ENCODE data around the gene KIF21B.

Gene KIF21B

DNA sequence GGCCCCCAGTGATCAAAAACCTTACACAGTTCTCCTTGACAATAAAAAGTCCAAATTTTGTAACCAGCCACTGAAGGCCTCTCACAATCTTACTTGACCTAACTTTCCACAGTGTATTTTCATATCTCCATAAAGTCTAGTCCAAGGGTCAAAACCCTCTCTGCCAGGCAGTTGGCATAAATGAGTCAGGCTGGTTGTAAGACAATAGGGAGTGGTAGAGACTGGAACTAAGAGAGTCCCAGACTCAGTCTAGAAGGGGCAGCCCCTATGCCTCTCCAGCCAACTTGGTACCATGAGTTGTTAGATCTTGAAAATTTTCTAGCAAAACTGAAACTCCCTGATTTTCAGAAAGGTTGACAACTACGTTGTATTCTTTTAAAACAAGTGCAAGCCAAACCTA, 21.0 kb downstream of the KIF21B start:
- in situ Hi-C loops (cut with HindIII; ENCODE audit: low sequenced_read_pairs) = no loop called here

DNA sequence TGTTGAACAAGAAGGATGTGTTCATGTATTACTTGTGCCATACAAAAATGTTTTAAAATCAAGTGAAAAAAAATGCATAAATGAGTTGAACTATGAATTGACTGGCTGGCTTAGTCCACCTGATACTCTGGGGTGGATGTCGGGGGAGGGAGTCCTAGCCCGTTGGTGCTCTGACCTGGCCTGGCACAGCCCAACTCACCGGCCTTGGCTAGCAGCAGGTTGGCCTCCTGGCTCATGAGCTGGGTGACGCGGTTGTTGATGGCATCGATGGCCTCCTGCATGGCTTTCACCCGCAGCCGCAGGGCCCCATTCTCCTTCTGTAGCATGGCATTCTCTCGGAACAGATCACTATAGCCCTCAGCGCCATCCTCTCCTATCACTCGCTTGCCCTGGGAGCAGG, 21.6 kb downstream of the KIF21B start:
- in situ Hi-C loops (cut with HindIII; ENCODE audit: low sequenced_read_pairs) = no loop called here

DNA sequence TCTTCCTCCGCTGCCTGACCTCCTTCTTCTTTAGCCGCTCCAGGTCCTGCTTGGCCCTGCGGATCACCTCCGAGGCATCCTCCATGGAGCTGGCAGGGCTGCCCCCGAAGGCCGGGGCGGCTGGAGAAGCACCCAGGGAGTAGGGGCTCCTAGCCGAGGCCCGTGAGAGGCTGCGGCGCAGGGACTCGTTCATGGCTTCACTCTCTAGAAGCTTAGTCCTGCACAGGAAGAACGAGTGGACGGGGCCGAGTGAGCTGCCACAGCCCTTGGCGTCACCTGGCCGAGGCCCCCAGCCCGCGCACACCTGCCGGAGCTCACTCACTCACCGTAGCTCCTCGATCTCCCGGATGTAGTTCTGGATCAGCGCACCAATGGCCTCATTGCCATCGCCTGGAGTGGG, 23.1 kb downstream of the KIF21B start:
- in situ Hi-C loops (cut with HindIII; ENCODE audit: low sequenced_read_pairs) = no loop called here

DNA sequence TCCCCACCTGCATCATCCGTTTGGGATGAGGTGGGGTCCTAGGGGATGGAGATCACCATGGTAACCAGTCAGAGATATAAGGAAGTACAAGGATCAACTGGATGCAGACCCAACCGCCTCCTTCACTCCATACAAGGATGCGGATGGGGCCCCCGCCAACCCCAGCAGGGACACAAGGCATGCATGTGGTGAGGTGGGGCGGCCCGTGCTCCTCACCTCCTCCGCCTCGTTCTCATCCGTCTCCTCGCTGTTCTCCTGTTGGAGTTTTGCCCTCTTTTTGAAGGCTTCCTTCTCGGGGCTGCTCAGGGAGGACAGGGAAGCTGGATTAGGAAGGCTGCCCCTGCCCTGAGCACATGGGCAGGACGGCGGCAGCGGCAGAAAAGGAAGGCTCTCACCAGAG, 23.8 kb downstream of the KIF21B start:
- in situ Hi-C loops (cut with HindIII; ENCODE audit: low sequenced_read_pairs) = no loop called here

DNA sequence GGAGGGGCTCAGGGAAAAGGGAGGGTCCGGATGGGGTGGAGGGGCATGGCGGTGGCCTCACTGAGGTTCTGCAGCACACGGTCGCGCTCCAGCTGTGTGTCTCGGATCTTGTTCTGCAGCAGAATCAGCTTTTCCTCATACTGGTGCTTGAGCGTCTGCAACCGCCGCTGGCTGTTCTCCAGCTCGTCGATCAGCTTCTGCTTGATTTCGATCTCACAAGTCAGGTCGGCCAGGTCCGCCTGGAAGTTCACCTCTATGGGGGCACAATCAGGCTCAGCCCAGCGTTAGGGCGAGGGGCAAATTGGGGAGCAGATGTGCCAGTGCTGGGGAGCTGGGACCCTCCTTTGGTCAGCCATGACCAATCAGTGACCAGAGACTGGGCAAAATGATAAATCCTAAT, 25.2 kb downstream of the KIF21B start:
- in situ Hi-C loops (cut with HindIII; ENCODE audit: low sequenced_read_pairs) = no loop called here

DNA sequence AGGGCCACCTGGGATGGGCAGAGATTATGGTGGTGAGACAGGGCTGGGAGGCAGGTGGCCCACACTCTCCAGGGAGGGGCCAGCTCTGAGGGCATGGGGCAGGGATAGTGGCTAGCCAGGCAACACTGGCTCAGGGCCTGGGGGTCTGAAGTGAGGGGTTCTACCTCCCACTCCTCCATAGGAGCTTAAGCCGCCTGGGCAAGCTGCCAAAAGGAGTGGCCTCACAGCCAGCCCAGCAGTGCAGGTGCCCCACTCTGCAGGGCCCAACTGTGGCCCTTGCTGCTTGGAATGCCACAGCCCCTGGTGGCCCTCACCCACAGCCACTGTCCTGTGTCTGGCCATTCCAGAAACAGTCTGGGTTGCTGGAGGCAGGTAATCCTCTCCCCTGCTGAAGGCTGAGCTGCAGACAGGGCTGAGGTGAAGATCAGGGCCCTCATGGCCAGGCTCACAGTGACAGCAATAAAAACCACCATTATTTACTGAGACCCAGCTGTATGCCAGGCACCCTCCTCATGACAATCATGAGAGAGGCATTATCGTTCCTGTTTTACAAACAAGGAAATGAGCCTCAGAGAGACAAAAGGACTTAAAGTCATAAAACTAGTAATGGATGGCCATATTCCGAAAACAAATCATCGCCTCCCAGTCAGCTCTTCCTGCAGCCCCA, 31.0 kb downstream of the KIF21B start:
- in situ Hi-C loops (cut with HindIII; ENCODE audit: low sequenced_read_pairs) = no loop called here

DNA sequence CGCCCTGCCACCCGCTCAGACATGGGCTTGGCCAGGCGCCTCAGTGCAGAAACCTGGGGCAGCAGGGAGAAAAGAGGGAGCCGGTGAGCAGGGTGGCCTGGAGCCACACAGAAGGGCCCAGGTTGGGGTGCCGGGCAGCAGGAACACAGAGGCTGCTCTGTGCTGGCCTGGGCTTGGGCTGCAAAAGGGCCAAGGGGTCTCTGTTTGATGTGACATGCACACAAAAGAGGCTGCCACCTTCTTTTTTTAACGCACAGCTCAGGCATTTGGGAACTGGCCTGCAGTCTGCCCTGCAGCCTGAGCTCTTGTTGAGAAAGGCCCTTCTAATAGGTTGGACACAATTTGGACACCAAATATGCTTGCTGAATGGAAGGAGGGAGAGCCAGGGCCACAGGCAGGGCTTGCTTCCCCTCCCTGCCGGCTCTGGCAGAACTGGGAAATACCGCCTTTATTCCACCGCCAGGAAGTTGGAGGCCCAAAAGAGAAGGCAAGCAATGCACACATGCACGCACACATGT, 32.4 kb downstream of the KIF21B start:
- in situ Hi-C loops (cut with HindIII; ENCODE audit: low sequenced_read_pairs) = no loop called here

DNA sequence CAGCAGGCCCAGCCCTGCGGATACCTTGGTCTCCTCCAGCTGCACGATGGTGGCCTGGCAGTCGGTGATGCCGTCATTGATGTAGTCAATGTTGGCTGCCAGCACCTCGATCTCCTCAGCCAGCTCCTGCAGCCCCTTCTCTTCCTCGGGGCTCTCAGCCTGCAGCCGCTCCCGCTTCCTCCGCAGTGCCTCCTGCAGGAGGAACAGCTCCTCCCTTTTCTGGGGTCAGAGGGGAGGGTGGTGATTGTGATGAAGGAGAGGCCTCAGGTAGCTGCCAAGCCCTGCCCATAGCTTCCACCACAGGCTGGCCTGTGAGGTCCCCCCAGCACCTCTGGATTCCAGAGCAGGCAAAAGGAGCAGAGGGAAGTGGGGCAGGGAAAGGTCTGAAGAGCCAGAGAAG, 33.4 kb downstream of the KIF21B start:
- in situ Hi-C loops (cut with HindIII; ENCODE audit: low sequenced_read_pairs) = no loop called here

DNA sequence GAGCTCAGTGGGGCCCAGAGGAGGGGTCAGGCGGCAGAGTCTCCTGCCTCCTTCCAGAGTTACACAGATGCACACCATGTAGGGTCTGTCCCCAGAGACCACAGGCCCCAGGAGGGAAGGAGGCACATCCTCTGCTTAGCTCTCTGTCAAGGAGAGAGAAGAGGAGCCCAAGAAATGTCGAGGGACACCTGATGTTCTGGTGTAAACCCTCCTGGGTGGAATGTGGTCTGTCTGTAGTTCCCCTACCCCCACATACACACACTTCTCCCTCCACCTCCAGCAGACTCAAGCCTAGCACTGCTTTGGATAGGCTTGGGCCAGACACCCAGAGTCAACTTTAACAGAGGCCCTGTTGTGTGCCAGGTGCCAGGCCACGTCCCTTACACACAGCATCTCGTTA, 34.2 kb downstream of the KIF21B start:
- in situ Hi-C loops (cut with HindIII; ENCODE audit: low sequenced_read_pairs) = no loop called here

DNA sequence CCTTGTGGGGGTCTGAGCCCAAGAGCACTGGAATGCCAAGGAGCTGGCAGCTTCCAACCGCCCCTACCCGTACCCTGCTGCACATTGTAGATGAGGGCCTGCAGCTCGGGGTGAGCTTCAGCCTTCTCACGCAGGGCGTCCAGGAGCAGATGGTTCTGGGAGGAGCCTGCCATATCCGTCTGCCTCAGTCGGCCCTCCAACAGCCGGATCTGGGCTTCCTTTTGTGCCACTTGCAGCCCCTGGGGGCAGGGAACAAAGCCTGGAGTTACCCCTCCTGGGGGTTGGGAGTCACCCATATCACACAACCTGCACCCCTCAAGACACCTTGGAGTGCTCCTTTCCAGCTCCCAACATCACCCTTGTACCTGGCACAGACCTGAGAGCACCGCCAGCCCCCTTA, 34.8 kb downstream of the KIF21B start:
- in situ Hi-C loops (cut with HindIII; ENCODE audit: low sequenced_read_pairs) = no loop called here

DNA sequence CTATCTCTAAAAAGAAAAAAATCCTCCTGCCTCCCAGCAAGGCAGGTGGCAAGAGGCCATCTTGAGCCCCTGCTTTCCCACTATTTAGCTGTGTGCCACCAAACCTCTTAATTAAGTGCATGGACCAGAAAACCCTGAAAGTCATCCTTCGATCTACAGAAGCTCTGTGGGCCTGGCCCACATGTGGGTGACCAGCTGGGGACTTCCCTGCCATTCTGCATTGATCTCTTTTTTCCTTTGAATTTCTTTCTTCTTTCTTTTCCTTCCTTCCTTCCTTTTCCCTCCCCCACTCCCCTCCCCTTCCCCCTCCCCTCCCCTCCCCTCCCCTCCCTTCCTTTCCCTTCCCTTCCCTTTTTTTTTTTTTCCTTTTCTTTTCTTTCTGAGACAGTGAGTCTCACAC, 38.0 kb downstream of the KIF21B start:
- in situ Hi-C loops (cut with HindIII; ENCODE audit: low sequenced_read_pairs) = no loop called here

DNA sequence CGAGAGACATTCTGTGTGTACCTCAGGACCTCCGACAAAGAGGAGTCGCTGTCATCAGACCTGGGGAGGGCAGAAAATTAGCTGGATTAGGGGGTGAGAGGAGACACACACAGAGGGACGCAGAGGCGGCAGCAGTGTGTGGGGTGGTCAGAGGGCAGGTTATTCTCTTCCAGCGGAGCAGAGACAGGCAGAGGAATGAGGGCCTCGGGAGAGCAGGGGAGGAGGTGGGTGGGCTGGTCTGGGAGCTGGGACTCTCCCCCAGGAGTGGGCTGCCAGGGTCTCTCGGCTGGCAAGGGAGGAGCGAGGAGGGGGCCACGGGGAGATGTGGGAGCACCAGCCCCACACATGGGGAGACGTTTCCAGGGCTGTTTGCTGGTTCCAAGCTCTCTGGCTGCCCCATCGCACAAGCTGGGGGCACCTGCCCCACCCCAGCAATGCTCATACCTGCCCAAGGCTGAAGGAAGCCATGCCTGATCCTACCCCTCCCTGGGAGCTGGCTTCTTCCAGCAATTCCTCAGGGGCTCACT, 40.4 kb downstream of the KIF21B start:
- in situ Hi-C loops (cut with HindIII; ENCODE audit: low sequenced_read_pairs) = no loop called here

DNA sequence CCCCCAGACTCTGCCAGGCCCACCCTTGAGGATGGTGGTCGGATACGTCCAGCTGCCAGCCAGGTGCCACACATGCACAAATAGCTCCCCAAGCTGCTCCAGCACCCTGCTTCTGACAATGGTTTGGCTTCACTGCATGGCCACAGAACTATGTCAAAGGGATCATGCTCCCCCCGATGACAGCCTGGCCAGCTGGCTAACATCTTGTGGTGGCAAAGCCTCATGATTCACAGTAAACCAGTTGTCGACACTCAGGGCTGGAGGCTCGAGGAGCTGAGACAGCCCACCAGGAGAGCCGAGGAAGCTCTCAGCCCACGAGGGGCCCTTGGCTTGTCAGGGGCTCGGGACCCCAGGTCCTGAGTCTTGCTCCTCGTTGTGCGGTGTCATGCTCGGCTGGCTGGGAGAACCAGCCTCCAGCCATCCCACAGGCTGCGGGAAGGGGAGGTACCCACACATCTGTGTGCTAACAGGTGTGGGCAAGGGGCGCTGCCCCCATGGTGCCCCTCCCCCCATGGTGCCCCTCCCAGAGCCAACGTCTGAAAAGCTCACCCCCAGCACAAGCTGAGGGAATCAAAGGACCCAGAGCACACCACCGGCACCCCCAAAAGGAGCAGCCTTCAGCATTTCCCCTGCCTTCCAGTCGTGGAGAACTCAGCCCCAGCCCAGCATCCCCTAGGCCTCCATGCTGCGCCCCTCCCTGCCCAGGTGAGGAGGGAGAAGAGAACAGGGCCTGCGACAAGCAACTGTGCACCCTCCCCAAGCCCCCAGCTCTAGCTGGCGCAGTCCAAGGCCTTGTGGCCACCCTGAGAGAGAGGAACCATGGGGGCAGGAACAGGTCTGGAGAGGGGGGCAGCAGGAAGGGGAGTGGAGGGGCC, 41.2 kb downstream of the KIF21B start:
- in situ Hi-C loops (cut with HindIII; ENCODE audit: low sequenced_read_pairs) = no loop called here

DNA sequence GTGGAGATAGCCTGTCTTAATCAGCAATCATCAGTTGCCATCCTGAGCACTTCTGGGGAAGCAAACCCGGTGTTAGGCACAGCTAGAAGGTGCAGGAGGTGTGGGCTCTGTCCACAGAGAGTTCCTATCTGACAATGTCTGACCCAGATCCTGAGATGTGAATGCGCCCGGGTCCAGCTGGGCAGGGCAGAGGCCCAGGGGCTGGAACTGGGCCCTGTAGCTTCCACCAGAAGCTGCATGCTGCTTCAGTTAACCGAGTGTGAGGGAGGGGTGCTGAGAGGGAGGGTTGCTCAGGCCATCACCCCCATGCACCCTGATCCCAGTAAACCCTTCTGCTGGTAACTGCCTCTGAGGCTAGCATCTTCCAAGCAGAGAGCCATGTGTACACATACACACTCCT, 42.2 kb downstream of the KIF21B start:
- in situ Hi-C loops (cut with HindIII; ENCODE audit: low sequenced_read_pairs) = no loop called here

DNA sequence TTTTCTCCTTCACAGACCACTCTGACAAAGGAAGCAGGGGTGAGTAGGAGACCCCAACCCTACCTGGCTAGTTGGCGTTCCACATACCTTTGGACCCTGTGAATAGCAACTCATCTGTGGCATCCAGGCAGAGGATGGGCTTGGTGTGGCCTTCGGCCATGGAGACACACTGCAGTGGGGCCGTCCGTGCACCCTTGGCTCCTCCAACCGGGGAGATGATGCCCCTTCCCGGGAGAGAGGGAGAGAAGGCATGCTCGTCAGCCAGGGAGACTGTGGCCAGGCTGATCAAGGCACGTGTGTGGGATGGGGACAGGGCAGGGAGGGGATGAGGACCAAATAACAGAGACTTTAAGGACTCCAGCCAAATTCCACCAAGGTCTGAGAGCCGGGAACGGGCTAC, 42.6 kb downstream of the KIF21B start:
- in situ Hi-C loops (cut with HindIII; ENCODE audit: low sequenced_read_pairs) = no loop called here

DNA sequence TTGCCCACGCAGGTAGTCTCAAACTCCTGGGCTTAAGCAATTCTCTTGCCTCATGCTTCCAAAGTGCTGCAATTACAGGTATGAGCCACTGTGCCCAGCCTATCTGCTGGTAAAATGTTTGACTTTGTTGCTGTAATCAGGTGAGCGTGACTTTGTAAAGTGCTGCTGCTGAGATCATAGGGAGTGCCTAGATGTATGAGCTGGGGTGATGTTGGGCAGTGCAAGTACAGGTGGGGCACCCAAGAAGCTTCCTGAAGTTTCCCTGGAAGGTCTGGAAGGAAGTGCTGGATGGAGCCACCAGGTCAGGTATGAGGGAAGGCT, 43.1 kb downstream of the KIF21B start:
- in situ Hi-C loops (cut with HindIII; ENCODE audit: low sequenced_read_pairs) = no loop called here

DNA sequence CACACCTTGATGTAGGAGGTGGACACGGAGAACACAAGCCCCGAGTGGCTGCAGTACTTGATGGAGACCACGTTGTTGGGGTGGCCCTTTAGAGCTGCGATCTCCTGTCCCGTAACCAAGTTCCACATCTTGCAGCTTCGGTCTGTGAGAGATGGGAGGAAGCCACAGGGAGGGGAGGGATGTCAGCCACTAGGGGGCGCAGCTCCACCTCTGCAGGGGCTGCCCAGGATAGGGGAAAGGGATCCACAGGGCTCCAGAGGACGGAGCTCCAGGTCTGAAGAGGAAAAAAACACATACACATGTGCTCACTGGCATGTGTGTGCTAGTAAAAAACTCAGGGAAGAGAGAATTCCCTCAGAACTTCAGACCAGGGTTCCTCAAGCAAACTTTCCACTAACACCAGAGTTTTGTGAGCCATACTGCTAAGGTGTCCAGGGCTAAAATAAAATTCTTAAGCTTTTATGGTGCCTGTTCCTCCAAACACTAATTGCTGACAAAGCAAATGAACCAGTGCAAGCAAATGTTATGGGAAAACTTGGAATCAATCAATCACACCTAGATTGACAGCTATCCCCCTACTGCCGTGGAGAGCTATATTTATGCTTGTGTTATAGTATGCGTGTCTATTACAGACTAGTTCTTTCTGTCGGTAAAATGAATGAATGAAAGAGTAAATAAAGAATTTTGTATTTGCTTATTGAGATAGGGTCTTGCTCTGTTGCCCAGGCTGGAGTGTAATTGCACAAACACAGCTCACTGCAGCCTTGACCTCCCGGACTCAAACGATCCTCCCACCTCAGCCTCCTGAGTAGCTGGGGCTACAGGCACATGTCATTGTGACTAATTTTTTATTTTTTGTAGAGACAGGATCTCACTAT, 43.7 kb downstream of the KIF21B start:
- in situ Hi-C loops (cut with HindIII; ENCODE audit: low sequenced_read_pairs) = no loop called here

DNA sequence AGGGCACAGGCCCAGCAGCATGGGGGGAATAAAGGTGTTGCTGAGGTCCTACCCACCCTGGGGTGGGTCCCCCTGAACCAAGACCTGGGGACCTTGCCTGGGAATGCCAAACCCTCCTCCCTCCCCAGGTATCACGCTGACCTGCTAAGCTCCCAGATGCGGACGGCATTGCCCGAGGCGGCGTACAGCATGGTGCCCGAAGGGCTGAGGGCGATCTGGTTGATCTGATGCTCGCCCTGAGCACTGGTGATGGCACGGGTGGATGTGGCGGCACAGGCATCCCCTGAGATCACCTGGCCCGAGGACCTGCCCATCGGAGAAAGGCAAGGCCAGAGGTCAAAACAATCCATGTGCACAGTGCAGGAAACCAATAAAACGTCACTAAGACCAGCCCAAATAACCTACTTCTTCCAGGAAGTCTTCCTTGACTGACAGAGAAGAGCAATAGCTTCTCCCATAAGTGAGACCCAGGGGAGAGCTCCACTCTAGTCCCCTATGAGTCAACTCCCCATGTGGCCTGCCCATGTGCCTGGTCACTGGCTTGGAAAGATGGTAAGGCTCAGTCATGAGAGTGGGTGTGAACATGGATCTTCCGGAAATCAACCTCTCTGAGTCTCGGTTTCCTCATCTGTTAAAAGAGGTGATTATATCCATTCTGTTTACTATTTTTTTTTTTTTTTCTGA, 46.3 kb downstream of the KIF21B start:
- in situ Hi-C loops (cut with HindIII; ENCODE audit: low sequenced_read_pairs) = no loop called here

DNA sequence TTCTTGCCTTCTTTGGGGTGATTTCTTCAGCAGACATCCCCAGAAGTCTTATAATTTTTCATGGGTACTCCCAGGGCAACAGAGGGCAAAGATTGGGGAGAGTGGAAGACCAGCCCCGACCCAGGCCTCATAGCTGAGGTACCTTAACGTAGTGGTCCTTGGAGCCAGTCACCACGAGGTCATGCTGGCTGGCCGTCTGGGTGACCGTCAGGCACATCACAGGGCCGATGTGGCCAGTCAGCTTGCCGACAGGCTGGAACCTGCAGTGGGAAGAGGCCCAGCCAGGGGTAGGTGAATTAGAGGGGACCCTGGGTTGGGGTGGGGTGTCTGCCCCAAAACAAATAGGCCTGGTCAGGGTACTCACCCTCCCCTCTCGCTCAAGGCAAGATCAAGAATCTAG, 46.9 kb downstream of the KIF21B start:
- in situ Hi-C loops (cut with HindIII; ENCODE audit: low sequenced_read_pairs) = no loop called here

DNA sequence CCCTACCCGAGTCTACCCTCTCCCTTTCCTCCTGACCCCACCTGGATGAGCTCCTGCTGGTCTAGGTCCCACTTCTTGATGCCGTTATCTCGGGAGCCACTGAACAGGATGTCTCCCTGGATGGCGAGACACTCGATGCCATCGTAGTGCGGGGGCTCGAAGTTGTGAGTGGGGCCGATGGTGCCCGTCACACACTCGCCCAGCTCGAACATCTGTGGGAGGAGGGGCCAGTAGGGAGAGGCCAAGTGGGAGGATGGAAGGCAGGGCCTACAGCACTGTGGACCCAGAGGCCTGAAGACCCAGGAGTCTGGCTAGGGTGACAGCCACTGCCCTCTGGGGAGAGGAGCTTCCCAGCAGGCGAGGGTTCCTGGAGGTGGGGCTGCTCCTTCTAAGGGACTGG, 48.1 kb downstream of the KIF21B start:
- in situ Hi-C loops (cut with HindIII; ENCODE audit: low sequenced_read_pairs) = no loop called here

DNA sequence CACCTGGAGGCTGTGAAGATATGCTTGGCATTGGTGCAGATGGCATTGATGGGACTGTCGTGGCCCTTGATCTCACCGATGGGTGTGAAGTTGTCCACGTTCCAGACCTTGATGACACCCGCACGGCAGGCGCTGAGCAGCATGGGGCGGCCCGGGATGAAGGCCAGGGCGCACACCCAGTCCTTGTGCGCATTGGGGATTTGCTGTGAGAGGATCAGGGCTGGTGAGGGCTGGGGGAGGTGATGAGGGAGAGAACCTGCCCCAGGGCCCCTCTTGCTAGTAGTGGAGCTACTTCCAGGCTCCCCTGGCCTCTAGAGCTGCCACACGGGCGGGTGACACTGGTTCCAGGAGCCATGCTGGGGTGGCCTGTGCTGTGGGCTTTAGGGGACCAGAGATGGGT, 48.8 kb downstream of the KIF21B start:
- in situ Hi-C loops (cut with HindIII; ENCODE audit: low sequenced_read_pairs) = loop anchor here (25.0 kb wide), 1 partner anchor 362 kb away; the partner anchor contains the start of gene KIF14
